Lower leg skin (tissue), 4 donors: ENCODE data around the gene ALX3. TPM values are rescaled to one million over a fixed set of nuclear protein-coding genes. Genes with fewer than 3 reads are reported as not detected.

Experiments
- DNase-seq, 2 donors: peaks; one replicate each; pipeline ENCODE4 v3.0.0-alpha.2; 2019; ENCODE audit warnings: low spot score in 2 of 2
- H3K4me3 ChIP-seq: fragments of 200-600 bp; sonication (generic); 2 replicates; pipeline ENCODE4 v1.5.1; 2017; ENCODE audit warnings: mild to moderate bottlenecking, low read depth; ENCODE audit not compliant: poor library complexity, severe bottlenecking
- CTCF ChIP-seq, 3 donors: fragments of 450-650 bp; IDR thresholded peaks; one replicate each; pipeline ENCODE4 v1.5.1; 2016; ENCODE audit warnings: antibody characterized with exemption in 3 of 3, mild to moderate bottlenecking in 3 of 3, moderate library complexity in 2 of 3
- POLR2A ChIP-seq, 2 donors: fragments of 450-650 bp; IDR thresholded peaks; one replicate each; pipeline ENCODE4 v1.6.1; 2016 to 2017; ENCODE audit warnings: antibody characterized with exemption in 2 of 2, mild to moderate bottlenecking in 1 of 2, moderate library complexity in 1 of 2
- WGBS, 2 donors: methylation state at CpG; one replicate each; pipeline ENCODE4 v1.1.5; 2018; 5-methylcytosine and 5-hydroxymethylcytosine counted together
- intact Hi-C: fragments of 100-400 bp; cut with DNase I; formaldehyde crosslinking; loops from one replicate; pipeline ENCODE4 v1.15.0; 2023; ENCODE audit warnings: low total_unique reads
- total RNA-seq, 4 donors: library from RNA; depleted of rRNA; stranded (reverse); fragments of >200 nt; gene quantifications; one replicate each; pipeline ENCODE4 v1.1.0, GENCODE V29; 2016

Gene ALX3
- total RNA-seq, 4 donors from 2014 or later = 0.52 TPM; not detected in 3

- TF ChIP-seq POLR2A (IDR thresholded peaks at IDR 0.05) = no peak
- no peak for TF ChIP-seq CTCF (IDR thresholded peaks at IDR 0.05)
- peak in 1 of 2 donors; percentile 52 for DNase-seq
- intact Hi-C loops = no loop called here
- 18 to 31% methylated on average over 3 of the region's 3 CpGs for WGBS, 2 donors
- H3K4me3 ChIP-seq = no peak overlapping the region
These were observed 13.7 kb downstream of the ALX3 start for GRCh38 chr1:110056776-110057175.

GRCh38 chr1:110056285-110056683 is 14.2 kb downstream of the ALX3 start:
- no peak for DNase-seq
- WGBS, 2 donors = 42 to 55% methylated on average over 4 of the region's 4 CpGs
- no peak for TF ChIP-seq CTCF (IDR thresholded peaks at IDR 0.05)
- TF ChIP-seq POLR2A (IDR thresholded peaks at IDR 0.05) = no peak
- H3K4me3 ChIP-seq = no peak overlapping the region
- intact Hi-C loops = no loop called here

- no peak for TF ChIP-seq CTCF (IDR thresholded peaks at IDR 0.05)
- TF ChIP-seq POLR2A (IDR thresholded peaks at IDR 0.05) = no peak
- WGBS, 2 donors = 78 to 82% methylated on average over 5 of the region's 5 CpGs
- DNase-seq = no peak
- no peak overlapping the region for H3K4me3 ChIP-seq
- intact Hi-C loops = no loop called here
These were observed 14.8 kb downstream of the ALX3 start for GRCh38 chr1:110055493-110056284.

- no peak overlapping the region for H3K4me3 ChIP-seq
- intact Hi-C loops = loop anchor here (5.0 kb wide), 1 partner anchor 54 kb away; no protein-coding TSS in a partner anchor
- DNase-seq = peak; percentile 61 to 93
- WGBS, 2 donors = 65 to 66% methylated on average over 16 of the region's 16 CpGs
- TF ChIP-seq POLR2A (IDR thresholded peaks at IDR 0.05) (no peak), CTCF (IDR thresholded peaks at IDR 0.05) (peak in 1 of 3 donors; percentile 82)
These were observed 16.7 kb downstream of the ALX3 start for GRCh38 chr1:110053552-110054428.

- WGBS, 2 donors = 49 to 60% methylated on average over 2 of the region's 2 CpGs
These were observed 19.2 kb downstream of the ALX3 start for GRCh38 chr1:110051262-110051648.

More at GRCh38 chr1:110051262-110051648, 19.2 kb downstream of the ALX3 start:
- intact Hi-C loops = loop anchor here (5.0 kb wide), 1 partner anchor 56 kb away; no protein-coding TSS in a partner anchor
- TF ChIP-seq CTCF (IDR thresholded peaks at IDR 0.05) (no peak), POLR2A (IDR thresholded peaks at IDR 0.05) (no peak)
- no peak overlapping the region for H3K4me3 ChIP-seq
- DNase-seq = no peak
